ENCODE results near the gene SPECC1L. TPM values are rescaled to one million over a fixed set of nuclear protein-coding genes. Genes with fewer than 3 reads are reported as not detected.

The SPECC1L gene
- total and polyA plus RNA-seq, 9 donors, result 20.4 to 30.4 (median 26.0) TPM

GRCh38 chr22:24402460-24403192 lies 132.0 kb downstream of the SPECC1L start:
- DNase-seq, result peak; percentile 88
- Histone ChIP-seq H3K27ac (ENCODE audit: low read length) (peak overlapping the region; percentile 86), H3K27me3 (ENCODE audit: control insufficient read depth, insufficient read depth, low read length) (no peaks in the 10 kb centered on the region), H3K4me3 (ENCODE audit: low read length) (no peak overlapping the region), H3K36me3 (ENCODE audit: control insufficient read depth, insufficient read depth, low read length) (peaks cover 51% of the 10 kb centered on the region), H3K4me1 (ENCODE audit: control insufficient read depth, insufficient read depth, low read length) (peaks cover 34% of the 10 kb centered on the region), H3K9me3 (replicated peaks; ENCODE audit: control insufficient read depth, low read depth, low read length) (no peaks in the 10 kb centered on the region)
- 25% methylated on average over 2 of the region's 3 CpGs for WGBS (ENCODE audit: insufficient coverage)

- DNase-seq, result no peak
- no CpG with 5 or more reads among the region's 3 CpGs for WGBS (ENCODE audit: insufficient coverage)
- H3K27ac ChIP-seq (ENCODE audit: low read length), result peak overlapping the region; percentile 86
- H3K27me3 ChIP-seq (ENCODE audit: control insufficient read depth, insufficient read depth, low read length), result no peaks in the 10 kb centered on the region
- no peak overlapping the region for H3K4me3 ChIP-seq (ENCODE audit: low read length)
- H3K4me1 ChIP-seq (ENCODE audit: control insufficient read depth, insufficient read depth, low read length), result peaks cover 41% of the 10 kb centered on the region
- peaks cover 52% of the 10 kb centered on the region for H3K36me3 ChIP-seq (ENCODE audit: control insufficient read depth, insufficient read depth, low read length)
- no peaks in the 10 kb centered on the region for H3K9me3 ChIP-seq (replicated peaks; ENCODE audit: control insufficient read depth, low read depth, low read length)
Observed at GRCh38 chr22:24403346-24403745, 132.7 kb downstream of the SPECC1L start.

GRCh38 chr22:24404561-24405275 lies 134.1 kb downstream of the SPECC1L start:
- WGBS (ENCODE audit: insufficient coverage), result 75% methylated on average over 6 of the region's 9 CpGs
- Histone ChIP-seq H3K27me3 (ENCODE audit: control insufficient read depth, insufficient read depth, low read length) (no peaks in the 10 kb centered on the region), H3K9me3 (replicated peaks; ENCODE audit: control insufficient read depth, low read depth, low read length) (no peaks in the 10 kb centered on the region), H3K4me1 (ENCODE audit: control insufficient read depth, insufficient read depth, low read length) (peaks cover 42% of the 10 kb centered on the region), H3K4me3 (ENCODE audit: low read length) (no peak overlapping the region), H3K27ac (ENCODE audit: low read length) (no peak overlapping the region), H3K36me3 (ENCODE audit: control insufficient read depth, insufficient read depth, low read length) (peaks cover 55% of the 10 kb centered on the region)
- no peak for DNase-seq

- Histone ChIP-seq H3K4me1 (ENCODE audit: control insufficient read depth, insufficient read depth, low read length) (peaks cover 42% of the 10 kb centered on the region), H3K36me3 (ENCODE audit: control insufficient read depth, insufficient read depth, low read length) (peaks cover 56% of the 10 kb centered on the region), H3K9me3 (replicated peaks; ENCODE audit: control insufficient read depth, low read depth, low read length) (no peaks in the 10 kb centered on the region), H3K27ac (ENCODE audit: low read length) (no peak overlapping the region), H3K27me3 (ENCODE audit: control insufficient read depth, insufficient read depth, low read length) (no peaks in the 10 kb centered on the region), H3K4me3 (ENCODE audit: low read length) (no peak overlapping the region)
- 70% methylated on average over 2 of the region's 12 CpGs for WGBS (ENCODE audit: insufficient coverage)
- no peak for DNase-seq
Observed at GRCh38 chr22:24405631-24406321, 135.1 kb downstream of the SPECC1L start.

- 33% methylated on average over 3 of the region's 19 CpGs for WGBS (ENCODE audit: insufficient coverage)
- DNase-seq, result no peak
- Histone ChIP-seq H3K36me3 (ENCODE audit: control insufficient read depth, insufficient read depth, low read length) (peaks cover 53% of the 10 kb centered on the region), H3K27ac (ENCODE audit: low read length) (peak overlapping the region; percentile 83), H3K4me1 (ENCODE audit: control insufficient read depth, insufficient read depth, low read length) (peaks cover 42% of the 10 kb centered on the region), H3K27me3 (ENCODE audit: control insufficient read depth, insufficient read depth, low read length) (no peaks in the 10 kb centered on the region), H3K4me3 (ENCODE audit: low read length) (no peak overlapping the region), H3K9me3 (replicated peaks; ENCODE audit: control insufficient read depth, low read depth, low read length) (no peaks in the 10 kb centered on the region)
Observed at GRCh38 chr22:24406322-24407277, 136.0 kb downstream of the SPECC1L start.

- H3K27ac ChIP-seq (ENCODE audit: low read length), result peak overlapping the region; percentile 83
- no peak for DNase-seq
- H3K27me3 ChIP-seq (ENCODE audit: control insufficient read depth, insufficient read depth, low read length), result no peaks in the 10 kb centered on the region
- peaks cover 37% of the 10 kb centered on the region for H3K4me1 ChIP-seq (ENCODE audit: control insufficient read depth, insufficient read depth, low read length)
- peaks cover 51% of the 10 kb centered on the region for H3K36me3 ChIP-seq (ENCODE audit: control insufficient read depth, insufficient read depth, low read length)
- no peaks in the 10 kb centered on the region for H3K9me3 ChIP-seq (replicated peaks; ENCODE audit: control insufficient read depth, low read depth, low read length)
- H3K4me3 ChIP-seq (ENCODE audit: low read length), result no peak overlapping the region
- WGBS (ENCODE audit: insufficient coverage), result 24% methylated on average over 13 of the region's 15 CpGs
Observed at GRCh38 chr22:24407278-24407665, 136.6 kb downstream of the SPECC1L start.

- H3K4me3 ChIP-seq (ENCODE audit: low read length), result no peak overlapping the region
Observed at GRCh38 chr22:24407884-24408283, 137.3 kb downstream of the SPECC1L start.

GRCh38 chr22:24408630-24409029 lies 138.0 kb downstream of the SPECC1L start:
- Histone ChIP-seq H3K4me3 (ENCODE audit: low read length) (no peak overlapping the region), H3K27ac (ENCODE audit: low read length) (peak overlapping the region; percentile 83), H3K27me3 (ENCODE audit: control insufficient read depth, insufficient read depth, low read length) (no peaks in the 10 kb centered on the region), H3K9me3 (replicated peaks; ENCODE audit: control insufficient read depth, low read depth, low read length) (no peaks in the 10 kb centered on the region), H3K36me3 (ENCODE audit: control insufficient read depth, insufficient read depth, low read length) (peaks cover 54% of the 10 kb centered on the region), H3K4me1 (ENCODE audit: control insufficient read depth, insufficient read depth, low read length) (peaks cover 27% of the 10 kb centered on the region)
- no peak for DNase-seq
- WGBS (ENCODE audit: insufficient coverage), result 50% methylated on average over 7 of the region's 7 CpGs

More at GRCh38 chr22:24407884-24408283, 137.3 kb downstream of the SPECC1L start:
- Histone ChIP-seq H3K4me1 (ENCODE audit: control insufficient read depth, insufficient read depth, low read length) (peaks cover 32% of the 10 kb centered on the region), H3K27ac (ENCODE audit: low read length) (peak overlapping the region; percentile 83), H3K36me3 (ENCODE audit: control insufficient read depth, insufficient read depth, low read length) (peaks cover 49% of the 10 kb centered on the region), H3K9me3 (replicated peaks; ENCODE audit: control insufficient read depth, low read depth, low read length) (no peaks in the 10 kb centered on the region), H3K27me3 (ENCODE audit: control insufficient read depth, insufficient read depth, low read length) (no peaks in the 10 kb centered on the region)
- no CpG with 5 or more reads among the region's 4 CpGs for WGBS (ENCODE audit: insufficient coverage)
- DNase-seq, result no peak

- WGBS (ENCODE audit: insufficient coverage), result 77% methylated on average over 4 of the region's 9 CpGs
- Histone ChIP-seq H3K4me3 (ENCODE audit: low read length) (no peak overlapping the region), H3K27me3 (ENCODE audit: control insufficient read depth, insufficient read depth, low read length) (no peaks in the 10 kb centered on the region), H3K36me3 (ENCODE audit: control insufficient read depth, insufficient read depth, low read length) (peaks cover 55% of the 10 kb centered on the region), H3K9me3 (replicated peaks; ENCODE audit: control insufficient read depth, low read depth, low read length) (no peaks in the 10 kb centered on the region), H3K27ac (ENCODE audit: low read length) (no peak overlapping the region), H3K4me1 (ENCODE audit: control insufficient read depth, insufficient read depth, low read length) (peaks cover 18% of the 10 kb centered on the region)
- DNase-seq, result no peak
Observed at GRCh38 chr22:24409707-24410106, 139.1 kb downstream of the SPECC1L start.

All from muscle of leg (tissue), 11 donors.